Epidermal melanocyte (primary cell): Measurements from ENCODE around the gene COA6.
"Not testable (repeated sequence)": the region's sequence is repeated elsewhere in the genome, so short reads cannot be mapped to it uniquely, and the experiment has no call there.

Experiments
- DNase-seq: peaks from one replicate; pipeline ENCODE4 v3.0.0; 2011; ENCODE audit warnings: low spot score; ENCODE audit not compliant: insufficient read length

The COA6 gene

DNA sequence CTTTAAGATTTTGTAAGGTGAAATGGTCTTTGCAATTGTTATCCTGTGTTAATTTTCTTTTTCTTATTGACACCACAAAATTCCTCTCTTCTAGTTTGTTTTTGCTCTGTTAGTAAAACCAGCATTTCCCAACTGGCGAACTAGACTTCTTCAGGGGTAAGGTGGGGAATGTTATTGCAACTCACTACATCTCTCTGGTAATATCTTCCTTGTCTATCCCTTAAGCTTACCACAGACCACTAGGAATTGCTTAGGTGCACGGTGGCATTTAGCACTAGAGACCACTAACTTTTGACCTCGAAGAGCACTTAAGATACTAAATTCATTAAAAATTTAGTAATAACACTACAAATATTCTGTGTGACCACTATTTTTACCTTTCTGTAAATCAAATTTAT lies 4.2 kb upstream of the COA6 start:
- no peak for DNase-seq

DNA sequence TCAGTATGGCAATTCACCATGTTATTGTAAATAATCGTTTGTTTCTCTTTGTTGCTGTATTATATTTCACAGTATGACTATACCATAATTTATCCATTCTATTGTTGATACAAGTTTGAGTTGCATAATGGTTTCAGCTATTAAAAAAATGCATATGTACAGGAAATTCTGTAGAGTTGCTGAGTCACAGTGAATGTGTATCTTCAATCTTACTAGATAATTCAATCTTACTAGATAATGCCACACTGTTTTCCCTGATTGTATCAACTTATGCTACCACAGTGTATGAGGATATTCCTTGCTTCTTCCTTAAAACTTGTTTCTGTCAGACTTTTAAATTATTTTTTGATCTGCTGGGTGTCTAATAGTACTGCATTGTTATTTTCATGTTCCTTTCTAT lies 3.5 kb upstream of the COA6 start:
- no peak for DNase-seq

- DNase-seq, result no peak
These were observed 1.8 kb upstream of the COA6 start for GRCh38 chr1:234371414-234371813.

DNA sequence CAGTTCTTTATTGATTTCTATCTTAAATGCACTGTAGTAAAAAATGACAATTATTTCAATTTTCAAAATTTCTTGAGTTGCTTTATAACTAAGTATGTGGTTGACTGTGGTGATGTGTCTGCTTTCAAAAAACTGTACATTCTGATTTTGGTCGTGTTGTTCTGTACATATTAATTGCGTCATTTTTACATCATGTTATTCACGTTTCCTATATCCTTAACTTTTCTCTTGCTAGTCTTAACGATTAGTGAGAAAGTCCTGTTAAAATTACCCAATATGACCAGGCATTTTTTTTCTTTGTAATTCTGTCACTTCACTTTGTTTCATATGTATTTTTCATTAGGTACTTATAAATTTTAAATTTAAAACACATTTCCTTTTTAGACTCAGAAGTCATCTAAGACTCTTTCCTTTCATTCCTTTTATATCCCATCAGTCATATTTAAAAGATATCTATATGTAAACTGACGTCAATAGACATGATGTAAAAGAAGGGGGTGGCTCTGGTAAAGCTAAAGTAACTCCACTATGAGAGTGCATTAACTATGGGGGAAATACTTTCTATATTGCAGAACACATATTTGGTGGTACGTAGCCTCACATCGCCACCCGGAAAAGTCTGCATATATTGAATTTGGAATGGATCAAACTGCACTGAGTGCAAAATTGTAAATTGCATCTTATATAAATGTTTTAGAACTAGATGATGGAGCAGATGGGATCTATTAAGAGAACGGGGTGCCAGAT lies 1.1 kb upstream of the COA6 start:
- no peak for DNase-seq

- DNase-seq, result no peak
These were observed 651 bp downstream of the COA6 start for GRCh38 chr1:234373959-234374254.

- DNase-seq, result no peak
These were observed 2.4 kb downstream of the COA6 start for GRCh38 chr1:234375672-234376071.

GRCh38 chr1:234379591-234380109 lies 6.4 kb downstream of the COA6 start:
- not testable (repeated sequence) for DNase-seq

DNA sequence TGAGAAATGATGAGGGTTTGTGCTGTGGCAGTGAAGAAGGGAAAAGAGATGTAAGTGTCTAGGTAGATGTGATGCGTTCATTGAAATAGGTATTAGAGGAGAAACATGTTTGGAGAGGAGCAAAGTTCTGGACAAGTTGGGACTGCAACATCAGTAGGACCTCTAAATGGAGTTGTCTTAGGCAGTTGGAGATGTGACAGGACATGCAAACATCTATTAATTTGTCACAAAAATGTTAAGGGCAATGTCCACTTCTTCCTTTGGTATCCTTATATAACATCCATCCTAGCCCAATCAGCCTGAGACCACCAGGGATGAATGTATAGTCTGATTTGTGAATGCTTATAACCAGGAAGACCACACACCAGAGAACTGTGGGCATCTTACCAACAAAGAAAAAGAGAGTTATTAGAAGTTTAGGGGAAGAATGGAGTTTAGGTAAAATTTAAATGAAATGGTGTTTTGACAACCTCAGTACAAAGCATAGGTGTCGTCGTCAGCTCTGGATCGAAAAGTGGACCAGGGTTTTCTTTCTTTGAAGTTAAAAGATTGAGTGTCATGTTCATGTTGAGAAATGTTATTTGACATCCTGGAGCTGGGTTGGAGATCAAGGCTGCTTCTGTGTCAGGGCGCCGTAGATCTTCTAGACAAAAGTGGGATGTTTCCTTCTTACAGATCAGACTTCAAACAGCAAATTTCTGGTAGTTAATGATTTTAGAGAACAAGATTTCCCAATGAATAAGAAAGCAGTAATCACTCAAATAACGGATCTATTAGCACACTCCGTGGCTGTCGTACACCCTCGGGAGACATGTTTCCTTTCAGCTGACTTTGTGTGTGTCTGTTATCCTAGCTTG lies 8.7 kb downstream of the COA6 start:
- no peak for DNase-seq

DNA sequence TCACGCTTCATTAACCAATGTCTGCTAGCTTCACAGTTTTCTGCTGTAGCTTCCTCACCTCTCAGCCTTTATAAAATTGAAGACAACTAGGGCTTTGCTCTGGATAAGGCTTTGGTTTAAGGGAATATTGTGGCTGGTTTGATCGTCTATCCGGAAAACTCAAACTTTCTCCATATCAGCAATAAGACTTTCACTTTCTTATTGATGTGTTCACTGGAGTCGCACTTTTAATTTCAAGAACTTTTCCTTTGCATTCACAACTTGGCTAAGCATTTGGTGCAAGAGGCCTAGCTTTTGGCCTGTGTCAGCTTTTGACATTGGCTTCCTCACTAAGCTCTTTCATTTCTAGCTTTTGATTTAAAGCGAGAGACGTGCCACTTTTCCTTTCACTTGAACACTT lies 12.9 kb downstream of the COA6 start:
- no peak for DNase-seq

GRCh38 chr1:234388094-234388493 lies 14.8 kb downstream of the COA6 start:
- DNase-seq, result no peak

DNA sequence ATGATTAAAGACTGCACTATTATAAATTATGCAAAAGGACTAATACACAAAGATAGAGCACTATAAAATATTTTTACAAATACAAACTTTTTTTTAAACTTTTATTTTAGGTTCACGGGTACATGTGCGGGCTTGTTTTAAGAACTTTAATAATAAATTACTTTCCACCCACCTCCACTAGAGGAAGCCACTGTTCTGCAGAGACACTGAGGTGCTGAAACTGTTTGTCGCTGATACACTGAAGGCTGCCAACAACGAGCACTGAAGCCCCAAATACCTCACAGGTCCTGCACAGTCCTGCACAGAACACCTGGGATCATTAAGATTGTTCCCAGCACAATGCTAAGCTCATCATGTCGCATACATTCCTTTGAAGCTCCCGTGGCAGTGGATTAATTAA lies 19.9 kb downstream of the COA6 start:
- no peak for DNase-seq

- no peak for DNase-seq
These were observed 22.0 kb downstream of the COA6 start for GRCh38 chr1:234395297-234395696.

GRCh38 chr1:234396092-234396491 lies 22.8 kb downstream of the COA6 start:
- DNase-seq, result no peak

- no peak for DNase-seq
These were observed 23.6 kb downstream of the COA6 start for GRCh38 chr1:234396871-234397270.

GRCh38 chr1:234397732-234398131 lies 24.5 kb downstream of the COA6 start:
- DNase-seq, result no peak

DNA sequence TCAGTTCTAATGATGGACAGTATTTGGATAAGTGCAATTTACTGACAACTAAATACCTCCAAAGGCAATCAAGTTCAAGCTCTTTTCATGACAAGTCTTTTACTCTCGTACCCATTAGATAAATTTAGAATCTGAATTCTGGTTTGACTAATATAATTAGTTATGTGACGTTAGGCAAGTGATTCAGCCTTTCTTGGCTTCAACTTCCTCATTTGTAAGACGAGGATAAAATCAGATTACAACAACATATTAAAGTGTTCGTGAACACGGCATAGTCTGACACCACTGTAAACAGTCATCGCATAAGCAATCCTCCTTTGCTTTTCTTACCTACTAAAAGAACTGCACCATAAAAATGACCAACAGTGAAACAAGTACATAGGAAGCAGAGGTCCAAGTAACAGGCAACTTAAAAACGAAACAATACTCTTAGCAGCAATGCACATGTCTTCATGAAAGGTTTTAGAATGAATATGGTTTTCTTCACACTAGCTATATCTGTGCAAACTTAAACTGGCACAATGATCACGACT lies 25.7 kb downstream of the COA6 start:
- no peak for DNase-seq

- DNase-seq, result not testable (repeated sequence)
These were observed 26.3 kb downstream of the COA6 start for GRCh38 chr1:234399515-234399914.

DNA sequence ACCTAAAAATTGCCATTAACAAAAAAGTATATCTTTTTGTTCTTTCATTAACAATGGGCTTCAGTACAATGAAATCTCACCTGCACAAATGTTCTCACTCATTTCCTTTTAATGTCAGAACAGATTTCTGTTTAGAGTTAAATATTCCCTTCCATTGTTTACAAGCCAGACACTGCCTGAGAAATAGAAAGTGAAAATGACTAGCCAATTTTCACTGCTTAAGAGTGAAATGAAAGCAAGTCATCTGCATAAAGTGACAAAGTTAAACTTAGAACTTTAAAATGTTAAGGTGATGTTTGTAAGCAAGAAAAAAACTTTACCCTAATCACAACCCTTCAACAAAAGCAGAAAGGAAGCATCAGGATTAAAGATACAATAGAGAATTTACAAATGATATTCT lies 27.5 kb downstream of the COA6 start:
- no peak for DNase-seq

- DNase-seq, result no peak
These were observed 28.4 kb downstream of the COA6 start for GRCh38 chr1:234401658-234402057.

GRCh38 chr1:234402939-234403338 lies 29.7 kb downstream of the COA6 start:
- DNase-seq, result no peak

DNA sequence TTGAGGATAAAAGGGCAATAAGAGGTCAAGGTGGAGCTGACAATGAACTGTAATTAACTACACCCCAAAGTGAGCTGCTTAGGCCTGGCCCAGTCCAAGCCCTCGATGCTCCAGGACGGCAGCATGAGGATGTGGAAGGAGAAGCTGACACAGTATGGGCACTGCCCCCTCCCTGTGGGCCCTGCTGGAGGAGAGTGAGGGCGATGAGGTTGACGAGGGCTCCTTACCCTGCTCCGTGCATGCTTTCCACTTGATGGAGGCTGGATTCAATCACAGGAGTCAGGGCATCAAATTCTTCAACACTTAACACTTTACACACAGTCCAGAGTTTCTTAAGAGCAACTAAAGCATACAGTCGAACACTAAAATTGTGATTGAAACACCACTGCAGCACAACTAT lies 32.4 kb downstream of the COA6 start:
- DNase-seq, result no peak

- no peak for DNase-seq
These were observed 33.6 kb downstream of the COA6 start for GRCh38 chr1:234406871-234407270.

DNA sequence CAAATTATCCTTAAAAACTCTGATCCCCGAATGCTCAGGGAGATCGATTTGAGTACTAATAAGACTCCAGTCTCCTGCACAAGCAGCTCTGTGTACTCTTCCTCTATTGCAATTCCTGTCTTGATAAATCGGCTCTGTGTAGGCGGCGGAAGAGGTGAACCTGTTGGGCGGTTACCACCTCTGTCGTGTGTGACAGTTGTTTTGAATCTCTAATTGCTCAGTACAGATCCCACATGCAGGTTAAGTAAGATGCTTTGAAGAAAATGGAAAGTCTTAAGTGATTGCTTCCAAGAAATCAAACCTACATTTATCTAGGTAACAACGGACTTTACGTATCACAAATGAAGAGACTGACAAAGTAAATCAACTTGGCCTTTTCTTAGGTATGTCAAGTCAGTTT lies 35.5 kb downstream of the COA6 start:
- DNase-seq, result no peak
